ENCODE results near the gene CNN3. TPM values are rescaled to one million over a fixed set of nuclear protein-coding genes. Genes with fewer than 3 reads are reported as not detected.

CNN3 gene
- total RNA-seq, 1 experiment from 2014 or later, result 183 TPM

DNA sequence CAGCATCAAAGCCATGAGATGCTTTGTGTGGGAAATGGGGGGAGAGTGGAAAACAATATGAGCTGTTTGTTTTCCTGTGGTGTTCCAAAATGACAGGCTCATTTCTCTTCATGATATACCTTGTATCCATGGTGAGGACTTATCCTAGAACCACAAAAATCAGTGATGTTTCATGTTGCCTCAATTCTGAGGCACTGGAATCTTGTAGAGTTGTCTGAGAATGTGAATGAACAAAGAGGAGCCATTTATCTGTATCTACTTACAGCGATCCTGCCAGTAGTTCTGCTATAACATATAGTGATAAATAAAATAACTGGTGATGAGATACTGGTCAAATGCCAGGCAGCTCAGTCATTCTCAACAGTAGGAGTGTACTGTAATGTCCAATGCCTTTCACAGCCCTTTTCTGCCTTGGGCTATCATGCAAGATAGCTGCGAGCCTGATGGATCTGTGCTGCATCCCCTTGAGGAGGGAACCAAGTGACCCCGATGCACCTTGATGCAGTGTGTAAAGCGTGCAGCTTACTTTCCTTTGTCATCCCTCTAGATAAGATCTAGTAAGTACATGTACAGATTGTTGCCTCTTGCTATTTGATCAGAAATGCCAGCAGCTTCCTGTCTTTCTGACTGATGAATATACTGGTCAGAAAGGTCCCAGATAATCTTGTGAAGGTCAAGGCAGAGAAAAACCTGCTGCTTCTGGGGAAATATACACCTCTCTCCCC lies 54.0 kb downstream of the CNN3 start:
- DNase-seq (ENCODE audit: low spot score) (no peak), ATAC-seq (no peak)
- CTCF ChIA-PET, result interaction anchor here (0.6 to 2.5 kb wide), 4 partner anchors 18 to 211 kb away, joined by 3 to 9 read pairs (median 6); no protein-coding TSS in a partner anchor
- Mint-ChIP-seq H3K27ac (no peak overlapping the region), H3K4me3 (no peak overlapping the region), H3K27me3 (ENCODE audit: low read depth) (peaks cover 3% of the 10 kb centered on the region; the same call in 1 of the 2 replicates), H3K36me3 (no peaks in the 10 kb centered on the region), H3K9me3 (peaks cover 3% of the 10 kb centered on the region; the same call in 1 of the 2 replicates), H3K4me1 (peaks cover 6% of the 10 kb centered on the region)
- POLR2A ChIA-PET, result no interaction called here
- TF ChIP-seq NFE2L1 (CRISPR knock-in tag; IDR thresholded peaks at IDR 0.05) (no peak), PRRX2 (CRISPR knock-in tag; IDR thresholded peaks at IDR 0.05) (no peak), ZNF423 (CRISPR knock-in tag; IDR thresholded peaks at IDR 0.05) (no peak), PREB (CRISPR knock-in tag; IDR thresholded peaks at IDR 0.05; ENCODE audit: borderline replicate concordance) (no peak), ETV6 (CRISPR knock-in tag; IDR thresholded peaks at IDR 0.05) (no peak), CREB1 (CRISPR knock-in tag; IDR thresholded peaks at IDR 0.05) (no peak), ZNF219 (CRISPR knock-in tag; IDR thresholded peaks at IDR 0.05; ENCODE audit: borderline replicate concordance) (no peak), GABPB1 (CRISPR knock-in tag; IDR thresholded peaks at IDR 0.05) (no peak), SMAD3 (CRISPR knock-in tag; IDR thresholded peaks at IDR 0.05; ENCODE audit: borderline replicate concordance) (no peak), MXD4 (CRISPR knock-in tag; IDR thresholded peaks at IDR 0.05; ENCODE audit: borderline replicate concordance) (no peak), ZNF416 (CRISPR knock-in tag; IDR thresholded peaks at IDR 0.05) (no peak), ZBTB43 (CRISPR knock-in tag; IDR thresholded peaks at IDR 0.05) (no peak), ESRRA (CRISPR knock-in tag; IDR thresholded peaks at IDR 0.05; ENCODE audit: borderline replicate concordance) (no peak), RELA (CRISPR knock-in tag; IDR thresholded peaks at IDR 0.05; ENCODE audit: borderline replicate concordance) (no peak)
- TF ChIP-seq, protein P1, sequence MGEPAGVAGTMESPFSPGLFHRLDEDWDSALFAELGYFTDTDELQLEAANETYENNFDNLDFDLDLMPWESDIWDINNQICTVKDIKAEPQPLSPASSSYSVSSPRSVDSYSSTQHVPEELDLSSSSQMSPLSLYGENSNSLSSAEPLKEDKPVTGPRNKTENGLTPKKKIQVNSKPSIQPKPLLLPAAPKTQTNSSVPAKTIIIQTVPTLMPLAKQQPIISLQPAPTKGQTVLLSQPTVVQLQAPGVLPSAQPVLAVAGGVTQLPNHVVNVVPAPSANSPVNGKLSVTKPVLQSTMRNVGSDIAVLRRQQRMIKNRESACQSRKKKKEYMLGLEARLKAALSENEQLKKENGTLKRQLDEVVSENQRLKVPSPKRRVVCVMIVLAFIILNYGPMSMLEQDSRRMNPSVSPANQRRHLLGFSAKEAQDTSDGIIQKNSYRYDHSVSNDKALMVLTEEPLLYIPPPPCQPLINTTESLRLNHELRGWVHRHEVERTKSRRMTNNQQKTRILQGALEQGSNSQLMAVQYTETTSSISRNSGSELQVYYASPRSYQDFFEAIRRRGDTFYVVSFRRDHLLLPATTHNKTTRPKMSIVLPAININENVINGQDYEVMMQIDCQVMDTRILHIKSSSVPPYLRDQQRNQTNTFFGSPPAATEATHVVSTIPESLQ (CRISPR knock-in tag; IDR thresholded peaks at IDR 0.05), result no peak
- TF ChIP-seq, protein P2, sequence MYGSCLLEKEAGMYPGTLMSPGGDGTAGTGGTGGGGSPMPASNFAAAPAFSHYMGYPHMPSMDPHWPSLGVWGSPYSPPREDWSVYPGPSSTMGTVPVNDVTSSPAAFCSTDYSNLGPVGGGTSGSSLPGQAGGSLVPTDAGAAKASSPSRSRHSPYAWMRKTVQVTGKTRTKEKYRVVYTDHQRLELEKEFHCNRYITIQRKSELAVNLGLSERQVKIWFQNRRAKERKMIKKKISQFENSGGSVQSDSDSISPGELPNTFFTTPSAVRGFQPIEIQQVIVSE (CRISPR knock-in tag; IDR thresholded peaks at IDR 0.05; ENCODE audit: borderline replicate concordance), result no peak
- TF ChIP-seq, protein P3, sequence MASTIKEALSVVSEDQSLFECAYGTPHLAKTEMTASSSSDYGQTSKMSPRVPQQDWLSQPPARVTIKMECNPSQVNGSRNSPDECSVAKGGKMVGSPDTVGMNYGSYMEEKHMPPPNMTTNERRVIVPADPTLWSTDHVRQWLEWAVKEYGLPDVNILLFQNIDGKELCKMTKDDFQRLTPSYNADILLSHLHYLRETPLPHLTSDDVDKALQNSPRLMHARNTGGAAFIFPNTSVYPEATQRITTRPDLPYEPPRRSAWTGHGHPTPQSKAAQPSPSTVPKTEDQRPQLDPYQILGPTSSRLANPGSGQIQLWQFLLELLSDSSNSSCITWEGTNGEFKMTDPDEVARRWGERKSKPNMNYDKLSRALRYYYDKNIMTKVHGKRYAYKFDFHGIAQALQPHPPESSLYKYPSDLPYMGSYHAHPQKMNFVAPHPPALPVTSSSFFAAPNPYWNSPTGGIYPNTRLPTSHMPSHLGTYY (CRISPR knock-in tag; IDR thresholded peaks at IDR 0.05), result no peak
- TF ChIP-seq, protein P4, sequence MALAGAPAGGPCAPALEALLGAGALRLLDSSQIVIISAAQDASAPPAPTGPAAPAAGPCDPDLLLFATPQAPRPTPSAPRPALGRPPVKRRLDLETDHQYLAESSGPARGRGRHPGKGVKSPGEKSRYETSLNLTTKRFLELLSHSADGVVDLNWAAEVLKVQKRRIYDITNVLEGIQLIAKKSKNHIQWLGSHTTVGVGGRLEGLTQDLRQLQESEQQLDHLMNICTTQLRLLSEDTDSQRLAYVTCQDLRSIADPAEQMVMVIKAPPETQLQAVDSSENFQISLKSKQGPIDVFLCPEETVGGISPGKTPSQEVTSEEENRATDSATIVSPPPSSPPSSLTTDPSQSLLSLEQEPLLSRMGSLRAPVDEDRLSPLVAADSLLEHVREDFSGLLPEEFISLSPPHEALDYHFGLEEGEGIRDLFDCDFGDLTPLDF (CRISPR knock-in tag; IDR thresholded peaks at IDR 0.05), result no peak
- TF ChIP-seq, protein P5, sequence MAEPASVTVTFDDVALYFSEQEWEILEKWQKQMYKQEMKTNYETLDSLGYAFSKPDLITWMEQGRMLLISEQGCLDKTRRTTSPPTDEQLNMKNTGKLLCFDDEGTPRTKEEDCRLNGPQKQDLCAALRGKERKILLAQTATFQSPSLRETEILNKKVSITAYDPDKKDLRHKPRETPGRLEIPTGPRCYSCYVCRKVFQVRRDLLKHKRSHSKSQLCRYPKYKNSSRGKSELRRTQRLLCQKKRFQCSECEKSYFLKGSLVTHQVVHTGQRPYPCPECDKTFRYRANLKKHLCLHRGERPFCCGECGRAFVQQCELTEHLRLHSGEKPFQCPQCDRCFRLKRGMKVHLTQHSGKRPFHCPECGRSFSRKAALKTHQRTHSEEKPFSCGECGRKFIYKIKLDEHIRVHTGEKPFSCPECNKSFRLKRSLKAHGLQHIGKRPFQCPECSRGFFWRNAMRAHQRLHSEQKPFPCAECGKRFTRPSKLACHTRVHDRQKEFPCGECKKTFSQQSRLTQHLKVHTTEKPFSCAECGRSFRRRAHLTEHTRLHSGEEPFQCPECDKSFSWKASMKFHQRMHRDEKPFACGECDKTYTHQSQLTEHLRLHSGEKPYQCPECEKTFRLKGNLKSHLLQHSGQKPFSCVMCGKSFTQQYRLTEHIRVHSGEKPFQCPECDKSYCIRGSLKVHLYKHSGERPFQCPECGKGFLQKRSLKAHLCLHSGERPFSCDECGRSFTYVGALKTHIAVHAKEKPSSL (CRISPR knock-in tag; conservative IDR thresholded peaks at IDR 0.05), result no peak
